Stimulated activated CD4-positive, alpha-beta T cell treated with anti-CD3 and anti-CD28 coated beads, TNF-alpha, amount 100 ng/mL, for 24 hours (primary cell): ENCODE results near the gene IWS1.
"Not testable (repeated sequence)": the region's sequence is repeated elsewhere in the genome, so short reads cannot be mapped to it uniquely, and the experiment has no call there.

Experiments
- DNase-seq, 3 experiments: peaks; one replicate each; pipeline ENCODE4 v3.0.0-alpha.2; 2020; ENCODE audit warnings: low read depth in 3 of 3

IWS1 gene

DNA sequence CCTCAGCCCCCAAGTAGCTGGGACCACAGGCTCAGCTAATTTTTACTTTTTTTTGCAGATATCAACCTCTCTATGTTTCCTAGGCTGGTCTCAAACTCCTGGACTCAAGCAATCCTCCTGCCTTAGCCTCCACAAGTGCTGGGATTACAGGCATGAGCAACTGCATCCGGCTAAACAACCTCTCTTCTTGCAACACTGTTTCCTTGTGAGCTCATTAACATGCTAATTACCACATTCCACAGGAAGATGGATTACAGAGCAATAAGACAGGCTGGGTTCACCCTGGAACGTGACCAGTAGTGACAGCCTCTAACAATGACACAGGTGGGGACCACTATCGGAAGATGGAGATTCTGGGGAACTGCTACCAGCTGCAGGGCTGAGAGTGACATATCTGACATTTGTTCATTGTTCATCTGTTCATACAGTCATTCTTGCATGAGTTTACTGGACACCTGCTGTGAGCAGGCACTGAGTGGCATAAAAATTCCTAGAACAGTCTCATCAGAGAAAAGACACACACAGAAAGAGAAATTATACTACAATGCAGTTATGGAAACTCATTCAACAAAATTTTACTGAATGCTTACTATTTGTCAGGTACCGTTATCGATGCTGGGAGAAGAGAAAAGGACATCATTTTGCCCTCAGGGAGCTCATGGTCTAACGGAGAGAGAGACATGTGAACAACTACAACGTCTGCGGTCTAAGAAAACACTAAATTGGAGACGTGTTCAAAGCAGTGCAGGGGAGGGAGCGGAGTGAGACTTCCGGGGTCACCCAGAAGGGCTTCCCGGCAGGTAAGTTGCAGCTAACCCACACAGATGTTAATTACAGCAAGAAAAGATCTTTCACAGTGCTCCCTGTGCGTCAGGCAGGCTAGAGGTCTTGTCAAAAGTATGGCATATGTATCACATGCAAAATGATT lies 70.5 kb downstream of the IWS1 start:
- no peak for DNase-seq

- no peak for DNase-seq
Measured at GRCh38 chr2:127454595-127455565, 71.4 kb downstream of the IWS1 start.

DNA sequence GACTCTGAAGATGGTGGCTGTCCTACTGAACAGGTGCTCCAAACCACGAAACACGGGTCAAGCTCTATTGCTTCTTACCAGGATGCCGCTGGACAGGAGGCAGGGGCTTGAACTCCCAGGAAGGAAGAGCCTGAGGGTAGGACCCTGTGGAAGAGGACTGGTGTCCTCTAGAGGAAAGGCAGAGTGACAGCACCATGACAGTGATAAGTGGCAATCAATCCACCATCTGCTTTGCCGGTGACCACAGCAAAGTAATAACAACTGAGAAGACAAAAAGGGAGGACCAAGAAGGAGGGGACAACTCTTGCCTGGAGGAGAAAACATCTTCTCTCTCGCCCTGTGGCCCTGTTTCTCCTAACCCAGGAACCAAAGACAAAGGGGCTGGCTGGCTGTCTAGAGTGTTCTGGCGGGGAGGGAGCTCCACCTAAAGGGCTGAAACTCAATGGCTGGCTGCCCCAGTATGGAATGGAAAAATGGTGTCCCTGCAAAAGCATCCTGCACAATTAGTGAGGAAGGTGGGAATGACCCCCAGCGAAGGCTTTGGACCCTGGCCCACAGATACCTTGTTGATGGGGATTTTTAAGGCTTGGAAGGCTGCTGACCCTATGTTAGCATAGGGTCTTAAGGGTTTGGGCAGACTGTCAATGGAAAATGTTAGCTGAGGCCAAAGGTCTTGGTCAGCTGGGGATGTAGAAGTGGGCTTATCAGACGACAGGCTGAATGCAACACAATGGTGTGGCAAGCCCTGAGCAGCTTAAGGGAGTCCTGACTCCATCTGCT lies 72.7 kb downstream of the IWS1 start:
- DNase-seq = no peak

DNA sequence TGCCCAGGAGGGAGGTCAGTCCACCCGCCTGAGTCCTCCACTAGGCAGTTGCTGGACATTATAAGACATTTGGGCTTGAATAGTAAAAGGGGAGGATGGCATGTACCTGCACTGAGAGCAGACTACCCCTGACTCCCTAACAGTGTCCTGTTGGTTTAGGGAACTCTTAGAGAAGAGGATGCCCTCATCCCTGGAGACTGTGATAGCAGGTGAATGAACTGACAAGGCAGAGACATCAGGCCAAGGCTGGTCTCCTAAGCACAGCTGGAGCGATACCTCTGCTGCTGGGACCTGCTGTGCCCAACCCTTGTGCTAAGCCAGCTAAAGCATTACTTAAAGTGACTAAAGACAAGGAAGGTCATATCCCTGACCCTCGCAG lies 73.3 kb downstream of the IWS1 start:
- DNase-seq = no peak

DNA sequence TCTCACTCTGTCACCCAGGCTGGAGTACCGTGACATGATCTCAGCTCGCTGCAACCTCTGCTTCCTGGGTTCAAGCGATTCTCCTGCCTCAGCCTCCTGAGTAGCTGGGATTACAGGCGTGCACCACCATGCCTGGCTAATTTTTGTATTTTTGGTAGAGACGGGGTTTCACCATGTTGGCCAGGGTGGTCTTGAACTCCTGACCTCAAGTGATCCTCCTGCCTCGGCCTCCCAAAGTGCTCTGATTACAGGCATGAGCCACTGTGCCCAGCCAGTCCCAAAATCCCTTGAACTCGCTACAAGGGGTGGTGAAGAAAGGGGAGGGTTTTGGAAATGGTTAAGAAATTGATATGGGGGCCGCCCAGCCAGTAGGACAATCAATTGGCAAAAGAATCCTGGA lies 73.9 kb downstream of the IWS1 start:
- DNase-seq = not testable (repeated sequence)

- no peak for DNase-seq
Measured at GRCh38 chr2:127451981-127452380, 74.3 kb downstream of the IWS1 start.

DNA sequence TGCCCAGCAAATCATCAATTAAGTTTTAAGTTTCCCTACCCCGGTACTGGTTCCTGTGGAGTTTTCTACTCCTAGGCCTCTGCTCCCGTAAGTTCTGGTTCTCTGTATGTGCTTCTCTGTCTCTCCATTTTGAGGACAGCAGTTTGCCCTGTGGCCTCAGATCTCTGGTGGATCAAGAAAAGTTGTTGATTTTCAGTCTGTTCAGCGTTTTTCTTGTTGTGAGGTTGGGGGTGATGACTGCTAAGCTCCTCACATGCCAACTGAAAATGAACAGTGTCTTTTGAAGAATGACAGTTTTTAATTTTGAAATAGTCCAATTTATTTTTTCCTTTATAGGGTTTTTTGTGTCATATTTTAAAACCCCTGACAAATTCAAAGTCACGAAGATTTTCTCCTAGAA lies 76.4 kb downstream of the IWS1 start:
- DNase-seq = no peak

- no peak for DNase-seq
Measured at GRCh38 chr2:127449414-127449813, 76.9 kb downstream of the IWS1 start.

DNA sequence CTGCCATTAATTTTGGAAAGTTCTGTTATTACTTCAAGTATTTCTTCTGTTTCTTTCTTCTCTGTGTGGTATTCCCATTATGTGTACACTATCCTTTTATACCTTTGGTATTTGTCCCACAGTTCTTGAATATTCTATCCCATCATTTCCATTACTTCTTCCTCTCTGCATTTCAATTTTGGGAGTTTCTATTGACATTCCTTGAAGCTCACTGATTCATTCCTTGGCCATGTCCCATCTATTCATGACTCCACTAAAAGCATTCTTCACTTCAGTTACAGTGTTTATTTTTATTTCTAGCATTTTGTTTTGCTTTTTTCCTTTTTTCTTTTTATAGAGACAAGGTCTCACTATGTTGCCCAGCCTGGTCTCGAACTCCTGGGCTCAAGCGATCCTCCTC lies 77.8 kb downstream of the IWS1 start:
- no peak for DNase-seq

DNA sequence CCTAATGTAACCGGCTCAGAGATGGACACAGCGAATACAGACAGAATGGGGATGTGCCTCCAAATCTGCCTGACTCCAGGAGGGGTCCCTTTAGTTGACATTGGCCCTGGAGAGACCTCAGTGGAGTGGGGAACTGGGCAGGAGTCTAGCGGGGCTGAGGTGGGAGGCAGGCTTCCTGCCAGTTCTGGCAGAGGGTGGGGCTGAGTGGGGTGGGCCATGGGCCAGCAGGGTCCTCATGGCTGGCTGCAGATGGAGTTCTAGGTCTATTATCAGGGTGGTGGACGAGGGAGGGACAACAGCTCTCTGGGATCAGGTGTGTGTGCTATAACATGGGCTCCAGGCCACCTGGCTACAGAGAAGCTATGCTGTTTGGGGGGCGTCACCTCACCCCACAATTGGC lies 86.9 kb downstream of the IWS1 start:
- DNase-seq = no peak

- no peak for DNase-seq
Measured at GRCh38 chr2:127437781-127438726, 88.2 kb downstream of the IWS1 start.

DNA sequence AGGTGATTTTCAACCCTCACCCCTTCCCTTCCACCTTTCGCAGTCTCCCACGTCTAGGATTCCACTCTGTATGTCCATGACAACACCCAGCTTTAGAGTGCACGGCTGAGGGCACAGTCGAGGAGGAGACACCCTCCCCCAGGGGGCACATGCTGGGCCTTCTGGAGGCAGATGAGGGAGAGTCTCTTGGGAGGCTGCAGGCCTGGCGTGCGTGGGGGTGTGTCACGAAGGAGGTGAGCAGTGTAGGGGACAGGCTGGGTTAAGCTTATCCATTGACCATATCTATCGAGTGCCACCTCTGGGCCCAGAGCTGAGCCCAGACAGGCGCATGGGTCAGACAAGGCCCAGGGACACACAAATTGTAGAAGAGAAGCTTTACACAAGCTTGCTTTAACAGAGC lies 89.2 kb downstream of the IWS1 start:
- DNase-seq = no peak

- DNase-seq = no peak
Measured at GRCh38 chr2:127434515-127434914, 91.8 kb downstream of the IWS1 start.

GRCh38 chr2:127431408-127432023 lies 94.8 kb downstream of the IWS1 start:
- DNase-seq = no peak
